HepG2 (cell line): Measurements from ENCODE around the gene UBE2O. TPM values are rescaled to one million over a fixed set of nuclear protein-coding genes. Genes with fewer than 3 reads are reported as not detected.

Experiments used
- ATAC-seq: fragments of 200-7000 bp; cut with Tn5 transposase; 3 replicates; pipeline ENCODE4 v1.9.1; 2020; ENCODE audit warnings: mild to moderate bottlenecking, moderate library complexity
- BruUV-seq: library from RNA; stranded (reverse); fragments of 400-500 nt; replicated peaks from 2 replicates; lab custom pipeline; 2021; lab: Mats Ljungman, UMichigan
- CTCF ChIA-PET: fragments of 300-600 bp; formaldehyde crosslinking; extraction: SDS; loops from one replicate; lab custom pipeline; 2021; ENCODE audit warnings: low total read pairs, inconsistent platforms, low intra/inter-chr PET ratio; lab: Yijun Ruan, JAX
- POLR2A ChIA-PET: fragments of 350-600 bp; sonication (Branson Sonifier 250); formaldehyde crosslinking; loops from one replicate; lab custom pipeline; 2020; ENCODE audit warnings: antibody characterized with exemption, inconsistent platforms; lab: Yijun Ruan, JAX
- DNase-seq: peaks from one replicate; pipeline ENCODE4 v3.0.0-alpha.2; 2015; ENCODE audit warnings: low spot score
- FAIRE-seq: peaks from 3 replicates; lab custom pipeline; 2011; peaks lifted over from hg19 to GRCh38; lab: Jason Lieb, UNC
- H2AFZ ChIP-seq: one replicate; pipeline ENCODE4 v1.6.1; 2011; ENCODE audit warnings: low read length, inconsistent platforms
- H3K27ac ChIP-seq: fragments of 300-600 bp; 3 replicates; pipeline ENCODE4 v1.8.0; 2011; ENCODE audit warnings: mixed run types, mild to moderate bottlenecking, mixed read lengths, low read length, inconsistent platforms; ENCODE audit not compliant: insufficient read depth; ENCODE audit errors: extremely low read length
- H3K27me3 ChIP-seq, 2 experiments: fragments of 200-600 bp in 1 of 2; 2 replicates in 1 of 2; 3 replicates in 1 of 2; pipeline versions ENCODE4 v1.6.0 to v1.8.0; 2011; ENCODE audit warnings: low read length in 2 of 2, mild to moderate bottlenecking in 2 of 2, moderate library complexity in 2 of 2, inconsistent platforms in 1 of 2; ENCODE audit not compliant: insufficient read depth in 2 of 2, control insufficient read depth in 1 of 2
- H3K36me3 ChIP-seq, 2 experiments: fragments of 200-600 bp in 1 of 2; replicated peaks in 1 of 2; 2 replicates in 1 of 2; 3 replicates in 1 of 2; pipeline versions ENCODE4 v1.5.1 to v1.8.0; 2011; ENCODE audit warnings: low read length in 2 of 2, inconsistent platforms in 1 of 2; ENCODE audit not compliant: insufficient read depth in 2 of 2, control insufficient read depth in 1 of 2
- H3K4me1 ChIP-seq: 2 replicates; pipeline ENCODE4 v1.5.1; 2012; ENCODE audit warnings: low read length, inconsistent platforms; ENCODE audit not compliant: insufficient read depth
- H3K4me2 ChIP-seq: 2 replicates; pipeline ENCODE4 v1.6.0; 2011; ENCODE audit warnings: low read depth, low read length, inconsistent platforms
- H3K4me3 ChIP-seq, 3 experiments: fragments of 200-600 bp in 1 of 3; sonication (generic), shearing (Covaris generic) in 1 of 3; replicated peaks in 1 of 3; 2 replicates each; pipeline ENCODE4 v1.5.1; 2011 to 2016; ENCODE audit warnings: low read length in 3 of 3, inconsistent platforms in 2 of 3, low read depth in 2 of 3, mild to moderate bottlenecking in 2 of 3, control low read depth in 1 of 3, mixed read lengths in 1 of 3; ENCODE audit not compliant: insufficient read depth in 1 of 3
- H3K79me2 ChIP-seq: one replicate; pipeline ENCODE4 v1.6.1; 2011; ENCODE audit warnings: low read length, inconsistent platforms; ENCODE audit not compliant: insufficient read depth
- H3K9ac ChIP-seq: 2 replicates; pipeline ENCODE4 v1.6.0; 2011; ENCODE audit warnings: mild to moderate bottlenecking, low read depth, low read length, inconsistent platforms; ENCODE audit not compliant: insufficient read depth
- H3K9me3 ChIP-seq: 2 replicates; pipeline ENCODE4 v1.5.1; 2012; ENCODE audit warnings: mild to moderate bottlenecking, low read length
- H4K20me1 ChIP-seq: 2 replicates; pipeline ENCODE4 v1.6.0; 2011; ENCODE audit warnings: inconsistent platforms, mild to moderate bottlenecking, low read length, moderate library complexity; ENCODE audit not compliant: insufficient read depth
- GATAD2A ChIP-seq: IDR thresholded peaks from 2 replicates; pipeline ENCODE4 v1.6.1; 2016
- POLR2A ChIP-seq, 2 experiments: IDR thresholded peaks; 2 replicates each; pipeline ENCODE4 v1.6.1; 2011; ENCODE audit warnings: low read depth in 2 of 2, low read length in 2 of 2, mild to moderate bottlenecking in 1 of 2, moderate library complexity in 1 of 2; ENCODE audit not compliant: insufficient read depth in 1 of 2
- ZNF512 ChIP-seq: sonication (generic); formaldehyde crosslinking; IDR thresholded peaks from 2 replicates; pipeline ENCODE4 v1.4.0; 2020; ENCODE audit warnings: mild to moderate bottlenecking, missing genetic modification reagents
- WGBS: methylation state at CpG from one replicate; pipeline ENCODE4 v1.1.6; 2017; ENCODE audit warnings: low lambda C conversion rate; 5-methylcytosine and 5-hydroxymethylcytosine counted together
- in situ Hi-C: cut with HindIII; loops from 2 replicates; pipeline ENCODE4 v1.10.0; 2017; ENCODE audit warnings: low pct_unique_long_range_greater_than_20kb; ENCODE audit not compliant: extremely low pct_ligation_motif_present
- intact Hi-C: fragments of 100-400 bp; cut with micrococcal nuclease; formaldehyde crosslinking; loops from one replicate; pipeline ENCODE4 v1.10.0; 2022; ENCODE audit not compliant: unreplicated experiment
- polyA plus RNA-seq, 8 experiments: library from polyadenylated mRNA; depleted of rRNA in 3 of 8; stranded (reverse) in 7 of 8; unstranded in 1 of 8; fragments of >200 nt; fragmentation: Illumina TruSeq in 4 of 8; extraction: Trizol in 4 of 8; gene quantifications; 2 replicates each; pipeline versions ENCODE4 v1.2.1 to v1.2.3, GENCODE V29; 2011 to 2016; ENCODE audit warnings: low read depth in 4 of 8, missing spikeins in 1 of 8, mixed read lengths in 1 of 8; ENCODE audit not compliant: insufficient read depth in 1 of 8
- total RNA-seq, 5 experiments: library from RNA; depleted of rRNA; stranded (reverse); fragments of >200 nt; fragmentation: Illumina TruSeq; extraction: Trizol; gene quantifications; 2 replicates each; pipeline ENCODE4 v1.2.3, GENCODE V29; 2016; ENCODE audit warnings: low read depth in 1 of 5

The UBE2O gene
- total and polyA plus RNA-seq, 2 of the 13 experiments (the other 11 are each of a cell fraction or from before 2014, with no cell fraction given): 21.5 to 23.5 TPM

GRCh38 chr17:76404256-76404655, 48.7 kb downstream of the UBE2O start (continued):
- TF ChIP-seq ZNF512 (CRISPR knock-in tag): no peak

GRCh38 chr17:76402711-76403110, 50.2 kb downstream of the UBE2O start:
- DNase-seq: no peak
- H3K27me3 ChIP-seq: no peaks in the 10 kb centered on the region
- no peak overlapping the region for H2AFZ ChIP-seq
- intact Hi-C loops: no loop called here
- ChIA-PET POLR2A (no interaction called here), CTCF (no interaction called here)
- no peak for ATAC-seq
- no peak overlapping the region for H3K4me2 ChIP-seq
- peaks cover 1% of the 10 kb centered on the region for H3K4me1 ChIP-seq
- H3K79me2 ChIP-seq: peaks cover 18% of the 10 kb centered on the region
- no peaks in the 10 kb centered on the region for H3K9me3 ChIP-seq
- H3K27ac ChIP-seq: no peak overlapping the region
- WGBS: 94% methylated on average over 5 of the region's 5 CpGs
- H3K4me3 ChIP-seq: no peak overlapping the region
- no TSS peak for BruUV-seq
- no peak overlapping the region for H3K9ac ChIP-seq
- no peak for FAIRE-seq
- peaks cover 65 to 84% of the 10 kb centered on the region in 2 experiments for H3K36me3 ChIP-seq
- H4K20me1 ChIP-seq: peaks cover 9% of the 10 kb centered on the region
- in situ Hi-C loops: loop anchor here (5.0 kb wide), 1 partner anchor 50 kb away; the partner anchor contains the start of gene UBE2O
- TF ChIP-seq POLR2A (IDR thresholded peaks at IDR 0.05; ENCODE audit: insufficient read depth in 1 of 2, low read depth in 2 of 2, low read length in 2 of 2) (0 out of 4 replicates have a peak, but pooled peaks of 1 of the 2 experiments have one; percentile 16), GATAD2A (no peak)
